GM23338 (cell line): ENCODE measurements around the gene PPP2R3B.

ENCODE experiments used
- CREB1 ChIP-seq: fragments of 250-450 bp; sonication (Bioruptor Pico); IDR thresholded peaks from 2 replicates; pipeline ENCODE4 v1.5.0; 2020; ENCODE audit warnings: low read depth, mild to moderate bottlenecking, moderate library complexity
- CTCF ChIP-seq, 2 experiments: fragments of 200-600 bp in 1 of 2; sonication (generic) in 1 of 2; conservative IDR thresholded peaks; 2 replicates each; pipeline versions ENCODE4 v1.5.1 to v1.6.1; 2016 to 2017; ENCODE audit warnings: antibody characterized with exemption in 2 of 2, low read depth in 2 of 2, mild to moderate bottlenecking in 2 of 2, moderate library complexity in 1 of 2
- EZH2 ChIP-seq: fragments of 200-600 bp; sonication (generic); IDR thresholded peaks from one replicate; pipeline ENCODE4 v1.8.0; 2017; ENCODE audit warnings: antibody characterized with exemption, mild to moderate bottlenecking, low read depth; ENCODE audit not compliant: unreplicated experiment
- EZH2phosphoT487 ChIP-seq: fragments of 200-600 bp; sonication (generic); IDR thresholded peaks from one replicate; pipeline ENCODE4 v1.8.1; 2018; ENCODE audit warnings: antibody characterized with exemption; ENCODE audit not compliant: unreplicated experiment
- JUNB ChIP-seq: IDR thresholded peaks from one replicate; pipeline ENCODE4 v1.6.1; 2016; ENCODE audit warnings: antibody characterized with exemption; ENCODE audit not compliant: unreplicated experiment
- POLR2AphosphoS5 ChIP-seq: IDR thresholded peaks from 2 replicates; pipeline ENCODE4 v1.6.1; 2016; ENCODE audit warnings: antibody characterized with exemption, low read depth
- REST ChIP-seq: IDR thresholded peaks from one replicate; pipeline ENCODE4 v1.6.1; 2018; ENCODE audit warnings: antibody characterized with exemption; ENCODE audit not compliant: unreplicated experiment
- STAT1 ChIP-seq: IDR thresholded peaks from one replicate; pipeline ENCODE4 v1.6.1; 2016; ENCODE audit warnings: antibody characterized with exemption; ENCODE audit not compliant: unreplicated experiment

- TF ChIP-seq EZH2phosphoT487 (no peak), CREB1 (CRISPR knock-in tag) (no peak), CTCF (conservative IDR thresholded peaks at IDR 0.05; ENCODE audit: low read depth in 2 of 2) (no peak), EZH2 (no peak), POLR2AphosphoS5 (no peak), REST (no peak), JUNB (no peak), STAT1 (no peak)
Measured at GRCh38 chrX:420496-421223, 34.0 kb upstream of the PPP2R3B start.
